Measurements from ENCODE around the gene TRAK1.

TRAK1 gene

GRCh38 chr3:42246091-42246490 is 154.9 kb downstream of the TRAK1 start:
- no peak for DNase-seq (ENCODE audit: low read depth in 3 of 3)

GRCh38 chr3:42247576-42248027 is 156.4 kb downstream of the TRAK1 start:
- peak; percentile 35 to 40 (median 37) for DNase-seq (ENCODE audit: low read depth in 3 of 3)

- DNase-seq (ENCODE audit: low read depth in 3 of 3), result no peak
Observed at GRCh38 chr3:42250761-42251160, 159.6 kb downstream of the TRAK1 start.

GRCh38 chr3:42254566-42254965 is 163.4 kb downstream of the TRAK1 start:
- DNase-seq (ENCODE audit: low read depth in 3 of 3), result no peak

- no peak for DNase-seq (ENCODE audit: low read depth in 3 of 3)
Observed at GRCh38 chr3:42256135-42256819, 165.1 kb downstream of the TRAK1 start.

GRCh38 chr3:42257007-42257406 is 165.8 kb downstream of the TRAK1 start:
- DNase-seq (ENCODE audit: low read depth in 3 of 3), result no peak

GRCh38 chr3:42262525-42262924 is 171.4 kb downstream of the TRAK1 start:
- no peak for DNase-seq (ENCODE audit: low read depth in 3 of 3)

- no peak for DNase-seq (ENCODE audit: low read depth in 3 of 3)
Observed at GRCh38 chr3:42263354-42264346, 172.5 kb downstream of the TRAK1 start.

- peak in 1 of 3 donors; percentile 8 for DNase-seq (ENCODE audit: low read depth in 3 of 3)
Observed at GRCh38 chr3:42264399-42265058, 173.4 kb downstream of the TRAK1 start.

GRCh38 chr3:42265059-42265991 is 174.2 kb downstream of the TRAK1 start:
- DNase-seq (ENCODE audit: low read depth in 3 of 3), result no peak

GRCh38 chr3:42266085-42266484 is 174.9 kb downstream of the TRAK1 start, which contains the start of gene CCK:
CCK (minus strand) TSS chr3:42266185; CDS start chr3:42263630, 2,555 bp downstream.
- no peak for DNase-seq (ENCODE audit: low read depth in 3 of 3)

GRCh38 chr3:42267878-42268277 is 176.7 kb downstream of the TRAK1 start:
- no peak for DNase-seq (ENCODE audit: low read depth in 3 of 3)

- no peak for DNase-seq (ENCODE audit: low read depth in 3 of 3)
Observed at GRCh38 chr3:42269647-42270046, 178.5 kb downstream of the TRAK1 start.

- DNase-seq (ENCODE audit: low read depth in 3 of 3), result no peak
Observed at GRCh38 chr3:42270561-42270960, 179.4 kb downstream of the TRAK1 start.

- DNase-seq (ENCODE audit: low read depth in 3 of 3), result no peak
Observed at GRCh38 chr3:42271786-42272185, 180.6 kb downstream of the TRAK1 start.

GRCh38 chr3:42273361-42273760 is 182.2 kb downstream of the TRAK1 start:
- DNase-seq (ENCODE audit: low read depth in 3 of 3), result no peak

GRCh38 chr3:42274266-42274665 is 183.1 kb downstream of the TRAK1 start:
- no peak for DNase-seq (ENCODE audit: low read depth in 3 of 3)

GRCh38 chr3:42275217-42275616 is 184.1 kb downstream of the TRAK1 start:
- DNase-seq (ENCODE audit: low read depth in 3 of 3), result no peak
